NCI-H774 (cell line): Measurements from ENCODE around the gene NIN.
"Not testable (repeated sequence)": the region's sequence is repeated elsewhere in the genome, so short reads cannot be mapped to it uniquely, and the experiment has no call there.

ENCODE experiments used
- DNase-seq: peaks from one replicate; lab custom pipeline; 2025; lab: John Stamatoyannopoulos, UW

NIN gene

DNA sequence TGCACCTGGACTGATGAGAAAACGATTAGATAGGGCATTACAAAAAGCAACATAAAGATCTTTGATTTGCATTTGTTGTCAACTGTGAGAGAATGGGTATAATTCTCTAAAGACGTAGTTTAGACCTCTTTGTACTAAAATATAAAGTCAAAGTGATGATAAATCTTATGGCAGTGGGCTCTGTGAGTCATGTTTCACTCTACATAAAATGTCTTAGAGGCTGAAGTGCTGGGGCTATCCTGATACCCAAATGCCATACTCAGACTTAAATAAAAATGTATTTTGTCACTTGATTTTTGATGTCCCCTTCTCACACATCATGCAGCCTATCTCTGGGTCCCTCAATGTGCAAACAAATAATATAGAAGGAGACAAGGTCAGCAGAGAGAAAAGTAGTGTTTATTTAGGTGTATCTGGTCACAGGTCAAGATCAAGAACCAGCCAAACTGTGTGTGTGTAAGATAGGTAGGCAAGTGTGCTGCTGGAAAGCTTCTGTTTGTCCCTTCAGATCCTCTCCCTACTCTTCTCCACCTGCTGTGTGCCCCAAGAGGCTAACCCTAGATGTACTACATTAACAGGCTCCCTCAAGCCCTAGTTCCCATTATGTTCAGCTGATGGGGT is 7.0 kb upstream of the NIN start:
- DNase-seq, result no peak

- no peak for DNase-seq
Measured at GRCh38 chr14:50837271-50837670, 6.3 kb upstream of the NIN start.

DNA sequence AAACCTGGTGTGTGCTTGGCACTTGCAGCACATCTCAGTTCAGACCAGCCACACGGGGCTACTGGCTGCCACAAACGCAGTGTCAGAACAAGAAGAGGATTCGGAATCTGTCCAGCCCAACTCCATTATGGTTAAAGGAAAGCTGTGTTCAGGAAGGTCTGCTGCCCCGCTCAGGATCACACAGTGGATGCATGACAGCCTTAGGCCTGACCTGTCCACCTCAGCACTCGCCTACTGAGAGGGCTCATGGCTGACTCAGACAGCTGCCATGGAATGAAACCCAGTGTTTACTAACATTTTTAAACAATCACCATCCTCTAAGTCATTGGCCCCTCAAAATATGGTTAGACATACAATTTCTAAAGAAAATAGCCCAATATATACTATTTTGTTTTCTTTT is 5.6 kb upstream of the NIN start:
- no peak for DNase-seq

DNA sequence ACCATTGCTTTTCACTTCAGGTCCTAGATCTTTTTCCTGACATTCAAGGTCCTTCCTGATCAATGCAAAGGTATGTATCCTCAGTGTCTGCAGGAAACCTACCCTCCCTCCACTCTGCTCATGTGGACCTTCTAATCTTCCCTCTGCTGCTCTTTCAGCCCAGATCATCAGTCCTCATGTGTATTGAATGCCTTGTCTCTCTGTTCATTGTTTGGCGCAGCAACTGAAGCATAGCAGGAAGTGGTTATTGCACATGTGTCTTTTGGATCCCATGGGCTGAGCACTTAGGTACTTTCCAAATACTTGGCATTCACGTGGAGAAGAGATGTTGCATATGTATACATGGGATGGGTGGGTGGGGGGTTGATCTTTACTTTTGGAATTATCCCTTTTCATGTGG is 4.3 kb upstream of the NIN start:
- no peak for DNase-seq

DNA sequence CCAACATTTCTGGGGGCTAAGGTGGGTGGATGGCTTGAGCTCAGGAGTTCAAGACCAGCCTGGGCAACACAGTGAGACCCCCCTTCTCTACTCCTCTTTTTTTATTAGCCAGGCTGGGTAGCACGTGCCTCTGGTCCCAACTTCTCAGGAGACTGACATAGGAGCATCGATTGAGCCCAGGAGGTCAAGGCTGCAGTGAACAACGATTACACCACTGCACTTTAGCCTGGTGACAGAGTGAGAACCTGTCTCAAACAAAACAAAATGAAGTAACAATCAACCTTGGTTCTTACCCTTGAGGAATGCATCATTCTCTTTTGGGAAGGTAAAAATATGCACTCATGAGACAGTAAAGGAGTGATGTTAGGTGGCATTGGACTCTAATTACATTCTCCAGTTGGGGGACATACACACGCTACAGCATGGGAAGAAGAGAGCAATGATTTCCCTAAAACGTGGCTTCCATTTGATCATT is 3.9 kb upstream of the NIN start:
- no peak for DNase-seq

- no peak for DNase-seq
Measured at GRCh38 chr14:50832935-50833630, 2.1 kb upstream of the NIN start.

DNA sequence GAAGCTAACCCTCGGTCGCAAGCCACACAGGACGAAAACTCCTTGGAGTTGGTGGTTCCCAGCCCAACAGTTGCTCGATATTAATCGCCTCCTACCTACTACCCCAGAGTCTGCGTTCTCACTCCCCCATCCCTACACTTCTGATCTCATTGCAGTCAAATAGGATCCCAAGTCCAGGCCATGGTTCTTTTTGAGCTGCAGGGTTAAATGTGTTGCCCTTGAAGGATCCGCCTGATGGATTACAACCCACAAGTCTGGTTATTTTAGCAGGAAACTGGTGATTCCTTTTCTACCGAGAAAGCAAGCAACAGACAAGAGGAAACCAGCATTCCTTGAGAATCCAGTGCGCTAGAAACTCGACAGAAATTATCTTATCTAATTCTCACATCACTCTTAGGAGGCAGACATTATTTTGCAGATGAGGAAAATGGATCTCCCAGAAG is 785 bp upstream of the NIN start:
- no peak for DNase-seq

DNA sequence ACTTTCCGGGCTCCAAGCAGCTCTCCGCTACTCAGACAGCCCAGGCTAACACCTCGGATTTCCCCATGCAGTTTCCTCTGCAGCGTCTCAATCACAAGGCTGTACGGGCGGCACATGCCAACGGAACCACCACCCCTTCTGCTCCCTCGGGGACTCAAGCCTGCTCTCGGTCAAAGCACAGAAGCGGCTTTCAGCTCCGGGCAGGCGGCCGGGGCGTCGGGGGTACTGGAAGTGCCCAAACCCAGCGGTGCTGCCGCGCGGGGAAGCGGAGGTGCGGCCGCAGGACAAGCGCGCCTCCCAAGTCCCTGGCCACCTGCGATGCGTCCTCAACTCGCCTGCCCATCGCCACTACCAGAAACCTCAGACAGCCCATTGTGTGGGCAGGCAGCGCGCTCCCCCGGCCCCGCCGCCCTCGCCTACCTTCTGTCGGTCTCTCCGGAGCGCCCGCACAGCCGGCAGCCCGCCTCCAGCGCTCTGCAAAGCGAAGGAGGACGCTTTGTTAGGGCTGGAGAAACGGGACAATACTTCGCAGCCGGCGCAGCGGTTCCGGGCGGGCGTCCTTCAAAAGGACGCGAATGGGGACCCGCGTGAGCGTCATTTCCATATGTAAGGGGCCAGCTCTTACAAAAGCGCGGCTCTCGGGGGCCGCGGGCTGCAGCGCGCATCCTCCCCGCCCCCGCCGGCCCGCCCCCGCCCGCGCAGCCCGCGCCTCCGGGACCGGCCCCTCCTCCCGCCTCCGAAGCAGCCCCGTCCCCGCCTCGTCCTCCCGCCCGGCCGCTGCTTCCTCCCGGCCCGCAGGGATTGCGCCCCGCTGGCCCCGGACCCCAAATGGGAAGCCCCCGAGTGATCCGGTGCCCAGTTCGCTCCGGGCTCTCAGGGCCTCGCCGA is 674 bp downstream of the NIN start:
- DNase-seq, result no peak

DNA sequence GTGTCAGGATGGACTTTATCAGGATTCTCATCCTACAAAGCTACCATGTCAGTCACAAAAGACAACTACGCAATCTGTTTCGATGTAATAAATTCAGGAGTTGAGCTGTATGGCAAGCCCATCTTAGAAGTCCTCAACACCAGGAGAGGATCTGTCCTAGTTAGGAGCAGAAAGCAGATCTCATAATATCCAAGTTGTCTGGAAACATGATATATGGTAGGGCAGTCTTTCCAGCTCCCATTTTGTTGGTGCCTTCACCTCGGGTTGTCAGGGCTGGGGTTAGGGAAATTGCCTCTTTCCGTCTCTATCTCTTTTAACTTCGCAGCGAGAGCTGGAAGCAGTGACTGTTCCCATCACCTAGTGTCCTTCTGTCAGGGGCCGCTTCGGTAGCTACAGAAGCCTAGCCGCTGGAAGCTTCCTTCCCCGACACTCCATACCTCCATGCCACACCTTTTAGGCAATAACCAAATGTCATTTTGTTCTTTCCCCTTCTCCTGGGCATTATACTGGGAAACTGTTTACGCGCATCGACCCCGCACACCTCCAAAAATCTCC is 1.4 kb downstream of the NIN start:
- no peak for DNase-seq

DNA sequence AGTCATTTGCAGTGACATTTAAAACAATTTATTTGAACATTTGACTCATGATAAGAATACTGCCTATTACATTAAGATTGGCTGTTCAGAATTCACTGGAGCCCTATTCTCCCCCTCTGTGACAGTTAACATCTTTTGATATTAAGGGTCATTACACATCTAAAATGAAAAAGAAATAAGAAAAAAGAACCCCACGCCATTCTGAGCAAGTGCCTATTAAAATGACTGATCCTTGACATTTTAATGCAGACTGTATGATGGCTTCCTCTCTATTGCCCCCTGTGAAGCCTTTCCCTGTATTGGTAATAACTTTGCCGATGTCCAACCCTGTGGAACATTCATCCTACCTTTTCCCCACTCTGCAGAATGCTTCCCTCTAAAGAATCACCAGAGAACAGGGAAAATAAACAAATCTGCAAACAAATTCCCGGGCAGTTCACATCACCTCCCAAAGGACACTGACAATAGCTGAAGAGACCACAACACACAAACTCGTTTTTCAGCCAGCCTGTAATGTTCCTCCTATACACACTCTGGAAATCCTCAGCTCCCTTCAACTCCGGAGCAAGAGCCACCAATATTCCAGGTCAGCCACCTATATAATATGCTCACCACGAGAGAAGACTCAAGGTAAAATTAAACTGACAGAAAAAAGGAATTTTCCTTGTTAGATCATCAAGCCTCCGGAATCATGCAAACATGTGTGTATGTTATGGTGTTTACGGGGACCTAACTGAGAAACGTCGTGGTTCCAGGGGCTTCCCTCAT is 2.1 kb downstream of the NIN start:
- no peak for DNase-seq

DNA sequence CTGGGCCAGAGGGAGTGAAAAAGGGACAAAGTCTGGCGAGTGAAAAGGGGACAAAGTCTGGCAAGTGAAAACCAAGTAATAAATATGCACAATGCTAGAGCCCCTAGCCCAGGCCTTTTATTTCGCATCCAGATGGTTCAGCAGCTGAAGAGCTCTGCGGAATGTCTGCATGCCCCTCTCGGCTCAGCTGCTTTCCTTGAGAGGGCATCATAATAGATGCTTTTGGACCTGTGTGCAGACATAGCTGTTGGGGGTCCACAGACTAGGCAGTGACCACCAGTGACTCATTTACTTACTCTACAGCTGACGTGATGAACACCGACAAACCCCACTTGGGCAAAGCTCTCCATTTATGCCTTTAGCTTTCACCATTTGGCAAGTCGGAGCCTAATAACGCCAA is 4.3 kb downstream of the NIN start:
- DNase-seq, result no peak

DNA sequence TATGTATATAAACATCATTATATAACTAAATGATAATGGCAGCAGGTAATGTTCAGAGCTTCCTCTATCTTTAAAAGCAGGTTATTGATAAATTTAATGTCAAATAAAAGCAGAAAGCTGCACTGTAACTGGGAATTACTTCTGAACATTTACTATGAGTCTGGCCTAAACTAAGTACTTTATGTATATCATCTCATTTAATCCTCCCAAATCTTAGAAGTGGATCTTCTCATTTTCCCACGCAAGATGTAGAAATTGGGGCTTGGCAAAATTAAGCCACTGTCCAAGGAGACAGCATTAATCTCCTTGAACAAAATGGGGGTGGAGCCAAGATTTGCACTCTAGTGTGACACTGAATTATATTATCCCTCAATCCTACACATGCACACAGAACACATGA is 5.7 kb downstream of the NIN start:
- no peak for DNase-seq

GRCh38 chr14:50823762-50824636 is 7.0 kb downstream of the NIN start:
- DNase-seq, result no peak

DNA sequence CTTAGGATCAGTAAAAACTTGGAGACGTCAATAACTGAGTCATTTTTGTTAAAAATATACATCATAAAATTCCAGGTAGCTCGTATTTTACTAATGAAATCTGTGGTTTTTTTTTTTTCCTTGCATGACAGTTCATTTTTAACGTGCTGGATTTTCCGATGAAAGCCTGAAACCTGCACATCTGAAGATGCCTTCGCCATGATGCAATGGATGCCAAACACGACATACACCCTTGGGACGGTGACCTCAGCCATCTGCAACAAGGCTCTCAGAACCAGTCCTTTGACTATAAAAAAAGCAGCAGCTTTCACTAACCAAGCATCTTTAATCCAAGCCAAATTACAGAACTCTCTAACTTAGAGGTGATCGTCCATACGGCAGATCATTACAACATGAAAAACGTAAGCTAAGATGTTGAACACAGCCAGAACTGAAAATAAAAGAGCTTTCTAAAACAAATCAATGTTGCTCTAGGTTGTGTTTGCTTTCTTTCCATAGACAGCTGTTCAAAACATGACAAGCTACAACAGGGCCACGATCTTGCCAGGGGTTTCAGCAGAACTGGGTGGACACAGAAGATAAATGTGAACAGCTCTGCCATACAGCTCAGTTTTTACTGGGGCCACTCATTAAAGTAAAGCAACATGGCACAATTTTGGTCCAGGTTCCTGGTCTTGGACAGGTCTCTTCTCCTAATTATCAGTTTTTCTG is 7.8 kb downstream of the NIN start:
- no peak for DNase-seq

- no peak for DNase-seq
Measured at GRCh38 chr14:50822501-50823042, 8.4 kb downstream of the NIN start.

DNA sequence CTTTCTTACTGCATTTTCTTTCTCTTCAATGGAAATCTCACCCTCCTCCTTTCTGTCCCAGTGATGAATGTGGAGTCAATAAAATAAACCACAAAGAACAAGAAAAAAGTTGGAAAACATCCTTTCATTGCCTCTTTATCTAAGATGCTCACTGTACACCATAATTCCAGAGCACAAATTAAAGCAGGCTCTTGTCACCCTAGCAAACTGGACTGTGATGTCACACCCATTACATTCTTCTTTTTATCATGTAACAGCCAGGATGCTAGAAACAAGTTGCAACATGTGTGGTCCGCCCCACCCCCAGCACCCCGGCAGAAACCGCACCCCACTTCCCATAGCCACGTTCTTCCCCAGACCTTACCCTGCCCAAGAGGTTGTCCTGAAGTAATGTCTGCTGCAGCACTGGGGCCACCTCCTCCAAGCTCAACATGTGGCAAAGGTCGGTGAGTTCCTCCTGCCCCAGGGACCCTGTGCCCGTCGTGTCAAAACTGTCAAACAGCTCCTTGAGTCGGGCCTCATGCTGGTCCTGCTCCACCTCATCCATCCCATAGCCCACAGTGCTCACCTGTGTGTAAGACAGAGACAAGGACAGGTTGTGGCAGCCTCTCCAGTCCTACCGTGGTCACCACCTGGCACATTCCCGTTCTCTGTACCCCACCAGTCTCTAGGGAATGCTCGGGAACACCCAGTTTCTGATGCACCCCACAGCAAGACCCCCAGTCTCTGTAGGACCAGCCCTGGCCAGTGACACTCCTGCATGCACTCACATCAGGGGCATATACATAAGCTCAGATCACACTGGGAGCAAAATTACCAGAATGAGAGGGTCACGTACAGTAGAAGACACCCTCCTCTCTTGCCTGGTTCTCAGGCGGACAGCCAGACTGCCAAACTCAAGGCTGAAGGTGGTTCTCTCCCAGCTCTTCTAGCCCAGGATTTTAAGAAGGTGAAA is 9.2 kb downstream of the NIN start:
- DNase-seq, result no peak

GRCh38 chr14:50820786-50821509 is 10.0 kb downstream of the NIN start:
- no peak for DNase-seq

- DNase-seq, result not testable (repeated sequence)
Measured at GRCh38 chr14:50819303-50819702, 11.7 kb downstream of the NIN start.
